Measurements from ENCODE around the gene NDUFAB1. TPM values are rescaled to one million over a fixed set of nuclear protein-coding genes. Genes with fewer than 3 reads are reported as not detected.
"Not testable (repeated sequence)": the region's sequence is repeated elsewhere in the genome, so short reads cannot be mapped to it uniquely, and the experiment has no call there.

Gene NDUFAB1
- total RNA-seq (2014; rRNA removed; shearing (Covaris generic); ENCODE audit: low replicate concordance): 147 and 186 TPM in 2 replicates

GRCh38 chr16:23595951-23596720 is at the start of gene NDUFAB1:
Gene NDUFAB1, minus strand, starts transcription at chr16:23596316. Its CDS starts 26 bp downstream, at chr16:23596290.
- in situ Hi-C loops (cut with HindIII; ENCODE audit: low pct_unique_long_range_greater_than_20kb, low sequenced_read_pairs): no loop called here
- DNase-seq (ENCODE audit: low read depth): peak; percentile 88

DNA sequence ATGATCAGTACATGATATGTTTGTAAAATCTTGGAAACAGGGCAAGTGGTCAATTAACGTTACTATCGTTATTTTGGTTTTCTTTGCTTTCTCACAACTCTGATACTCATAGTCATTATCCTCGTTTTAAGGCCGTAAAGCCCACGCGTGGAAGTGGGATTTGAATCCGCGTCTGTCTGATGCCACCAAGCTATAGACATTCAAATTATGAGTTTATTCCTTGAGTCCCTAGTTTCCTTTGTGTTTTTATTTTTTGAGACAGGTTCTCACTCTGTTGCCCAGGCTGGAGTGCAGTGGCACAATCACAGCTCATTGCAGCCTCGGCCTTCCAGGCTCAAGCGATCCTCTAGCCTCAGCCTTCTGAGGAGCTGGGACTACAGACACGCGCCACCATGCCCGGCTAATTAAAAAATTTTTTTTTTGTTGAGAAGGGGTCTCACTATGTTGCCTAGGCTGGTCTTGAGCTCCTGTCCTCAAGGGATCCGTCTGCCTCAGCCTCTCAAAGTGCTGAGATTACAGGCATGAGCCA is 46.2 kb upstream of the NDUFAB1 start:
- DNase-seq (ENCODE audit: low read depth): no peak
- in situ Hi-C loops (cut with HindIII; ENCODE audit: low pct_unique_long_range_greater_than_20kb, low sequenced_read_pairs): no loop called here

DNA sequence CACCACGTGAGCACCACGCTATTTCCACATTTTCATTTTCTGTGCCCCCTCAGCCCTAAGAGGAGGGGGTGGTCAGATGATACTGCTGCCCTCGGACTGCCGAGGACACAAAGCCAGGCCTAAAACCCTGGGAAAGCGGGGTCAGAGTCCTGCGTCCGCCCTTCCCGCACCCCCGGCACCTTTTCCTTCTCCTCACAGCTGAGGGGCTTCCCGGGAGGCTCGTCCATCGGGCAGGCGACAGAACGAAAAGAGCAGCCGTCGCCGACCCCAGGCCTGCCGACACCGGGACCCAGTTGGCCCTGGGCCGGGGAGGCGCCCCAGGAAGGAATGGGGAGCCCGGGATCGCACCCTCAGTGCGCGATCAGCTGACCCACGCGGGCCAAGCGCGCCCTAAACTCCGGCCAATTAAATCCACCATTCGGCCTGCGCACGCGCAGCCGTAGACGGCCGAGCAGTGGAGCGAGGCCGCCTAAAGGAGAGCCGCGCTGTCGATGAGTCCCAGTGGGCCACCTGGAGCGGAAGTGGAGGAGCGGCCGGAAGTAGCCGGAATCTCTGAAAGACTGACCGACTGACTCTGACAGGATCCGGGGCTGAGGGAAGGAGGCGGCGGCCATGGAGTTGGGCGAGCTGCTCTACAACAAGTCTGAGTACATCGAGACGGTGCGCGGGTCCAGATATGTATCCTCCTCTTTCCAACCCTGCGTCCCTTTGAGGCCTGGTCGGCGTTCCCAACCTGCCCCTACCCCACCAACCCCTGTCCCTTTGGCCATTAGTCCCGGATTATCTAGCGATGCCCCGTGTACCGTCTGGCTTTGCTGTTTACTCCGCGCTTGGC is 45.0 kb upstream of the NDUFAB1 start, which contains the start of the genes DCTN5 and PALB2:
TSS of gene DCTN5 (plus strand) at position 536 of the 835 bp plus-strand sequence. CDS start at position 613, 77 bp downstream.
TSS of gene PALB2 (minus strand) at position 380 of the 835 bp plus-strand sequence. CDS start at position 227, 153 bp downstream.
- in situ Hi-C loops (cut with HindIII; ENCODE audit: low pct_unique_long_range_greater_than_20kb, low sequenced_read_pairs): no loop called here
- DNase-seq (ENCODE audit: low read depth): peak; percentile 87

GRCh38 chr16:23640615-23640930 is 44.5 kb upstream of the NDUFAB1 start:
- in situ Hi-C loops (cut with HindIII; ENCODE audit: low pct_unique_long_range_greater_than_20kb, low sequenced_read_pairs): no loop called here
- no peak for DNase-seq (ENCODE audit: low read depth)

DNA sequence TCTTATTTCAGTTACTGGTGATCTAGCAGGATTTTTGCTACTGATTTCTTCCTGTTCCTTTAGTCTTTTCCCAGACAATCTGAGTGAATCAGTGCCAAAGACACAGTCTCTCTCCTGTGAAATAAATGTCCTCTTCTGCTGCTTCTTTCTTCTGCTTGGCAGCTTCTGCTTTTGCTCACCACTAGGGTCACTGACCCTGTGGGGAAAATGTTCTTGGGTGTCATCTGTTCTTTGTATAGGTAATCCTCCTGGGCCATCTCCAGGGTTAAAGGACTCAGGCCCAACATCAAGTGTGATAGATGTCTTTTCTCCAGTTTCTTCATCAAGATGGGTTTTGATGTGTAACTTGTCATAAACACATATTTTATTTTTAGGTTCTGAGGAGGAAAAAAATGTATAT is 39.8 kb upstream of the NDUFAB1 start:
- no peak for DNase-seq (ENCODE audit: low read depth)
- in situ Hi-C loops (cut with HindIII; ENCODE audit: low pct_unique_long_range_greater_than_20kb, low sequenced_read_pairs): no loop called here

- in situ Hi-C loops (cut with HindIII; ENCODE audit: low pct_unique_long_range_greater_than_20kb, low sequenced_read_pairs): no loop called here
- DNase-seq (ENCODE audit: low read depth): no peak
Observed at GRCh38 chr16:23634461-23635036, 38.4 kb upstream of the NDUFAB1 start.

DNA sequence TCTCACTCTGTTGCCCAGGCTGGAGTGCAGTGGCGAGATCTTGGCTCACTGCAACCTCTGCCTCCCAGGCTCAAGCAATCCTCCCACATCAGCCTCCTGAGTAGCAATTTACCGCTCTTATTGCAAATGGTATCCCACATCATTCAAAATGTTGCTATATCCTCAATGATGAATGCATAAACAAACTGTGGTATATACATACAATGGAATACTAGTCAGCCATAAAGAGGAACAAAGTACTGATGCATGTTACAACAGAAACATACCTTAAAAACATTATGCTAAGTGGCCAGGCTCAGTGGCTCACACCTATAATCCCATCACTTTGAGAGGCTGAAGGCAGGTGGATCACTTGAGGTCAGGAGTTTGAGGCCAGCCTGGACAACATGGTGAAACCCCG is 35.8 kb upstream of the NDUFAB1 start:
- DNase-seq (ENCODE audit: low read depth); in situ Hi-C loops (cut with HindIII; ENCODE audit: low pct_unique_long_range_greater_than_20kb, low sequenced_read_pairs): not testable (repeated sequence)

DNA sequence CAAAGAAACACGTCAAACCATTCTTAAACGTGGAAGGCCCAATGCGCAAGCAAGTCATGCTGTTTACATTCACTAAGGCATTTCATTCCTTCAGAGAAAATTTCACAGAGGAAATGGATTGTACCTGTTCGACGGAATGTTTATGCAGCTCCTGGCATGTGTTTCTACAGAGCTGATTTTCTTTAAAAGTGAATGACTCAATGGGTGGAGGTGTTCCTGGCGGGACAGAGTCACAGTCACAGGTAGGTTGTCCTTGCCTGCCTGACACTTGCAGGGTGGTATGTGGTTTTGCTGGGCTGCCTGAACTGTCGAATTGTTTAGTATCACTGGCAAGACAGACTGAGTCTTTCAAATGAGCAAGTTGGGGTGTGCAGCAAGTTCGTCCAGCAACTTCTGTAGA is 33.4 kb upstream of the NDUFAB1 start:
- in situ Hi-C loops (cut with HindIII; ENCODE audit: low pct_unique_long_range_greater_than_20kb, low sequenced_read_pairs): no loop called here
- no peak for DNase-seq (ENCODE audit: low read depth)

- in situ Hi-C loops (cut with HindIII; ENCODE audit: low pct_unique_long_range_greater_than_20kb, low sequenced_read_pairs): no loop called here
- DNase-seq (ENCODE audit: low read depth): no peak
Observed at GRCh38 chr16:23624092-23624491, 28.0 kb upstream of the NDUFAB1 start.

DNA sequence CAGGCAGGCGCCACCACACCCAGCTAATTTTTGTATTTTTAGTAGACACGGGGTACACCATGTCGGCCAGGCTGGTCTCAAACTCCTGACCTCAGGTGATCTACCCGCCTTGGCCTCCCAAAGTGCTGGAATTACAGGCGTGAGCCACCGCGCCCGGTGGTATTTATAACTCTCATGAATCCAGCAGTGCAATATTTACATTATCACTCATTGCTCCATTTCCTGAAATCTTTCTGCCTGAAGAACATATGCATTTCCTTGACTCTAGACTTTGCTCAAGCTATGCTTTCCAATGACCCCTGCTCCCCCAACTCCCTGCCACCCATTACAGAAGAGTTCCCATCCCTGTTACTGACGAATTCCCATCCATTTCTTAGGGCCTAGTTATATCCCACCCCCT is 19.7 kb upstream of the NDUFAB1 start:
- no peak for DNase-seq (ENCODE audit: low read depth)
- in situ Hi-C loops (cut with HindIII; ENCODE audit: low pct_unique_long_range_greater_than_20kb, low sequenced_read_pairs): no loop called here

- peak; percentile 64 for DNase-seq (ENCODE audit: low read depth)
- in situ Hi-C loops (cut with HindIII; ENCODE audit: low pct_unique_long_range_greater_than_20kb, low sequenced_read_pairs): no loop called here
Observed at GRCh38 chr16:23611936-23612335, 15.8 kb upstream of the NDUFAB1 start.

DNA sequence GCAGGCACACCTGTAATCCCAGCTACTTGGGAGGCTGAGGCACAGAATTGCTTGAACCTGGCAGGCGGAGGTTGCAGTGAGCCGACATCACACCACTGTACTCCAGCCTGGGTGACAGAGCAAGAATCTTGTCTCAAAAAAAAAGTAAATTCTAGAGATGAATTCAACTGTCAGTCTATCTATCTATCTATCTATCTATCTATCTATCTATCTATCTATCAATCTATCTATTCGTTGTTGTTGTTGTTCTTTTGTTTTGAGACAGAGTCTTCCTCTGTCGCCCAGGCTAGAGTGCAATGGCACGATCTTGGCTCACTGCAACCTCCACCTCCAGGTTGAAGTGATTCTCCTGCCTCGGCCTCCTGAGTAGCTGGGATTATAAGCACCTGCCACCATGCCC is 14.8 kb upstream of the NDUFAB1 start:
- DNase-seq (ENCODE audit: low read depth); in situ Hi-C loops (cut with HindIII; ENCODE audit: low pct_unique_long_range_greater_than_20kb, low sequenced_read_pairs): not testable (repeated sequence)

- DNase-seq (ENCODE audit: low read depth): no peak
- in situ Hi-C loops (cut with HindIII; ENCODE audit: low pct_unique_long_range_greater_than_20kb, low sequenced_read_pairs): no loop called here
Observed at GRCh38 chr16:23609929-23610328, 13.8 kb upstream of the NDUFAB1 start.

- in situ Hi-C loops (cut with HindIII; ENCODE audit: low pct_unique_long_range_greater_than_20kb, low sequenced_read_pairs): no loop called here
- peak; percentile 53 for DNase-seq (ENCODE audit: low read depth)
Observed at GRCh38 chr16:23608194-23608593, 12.1 kb upstream of the NDUFAB1 start.

GRCh38 chr16:23607726-23608125 is 11.6 kb upstream of the NDUFAB1 start:
- no peak for DNase-seq (ENCODE audit: low read depth)
- in situ Hi-C loops (cut with HindIII; ENCODE audit: low pct_unique_long_range_greater_than_20kb, low sequenced_read_pairs): no loop called here

DNA sequence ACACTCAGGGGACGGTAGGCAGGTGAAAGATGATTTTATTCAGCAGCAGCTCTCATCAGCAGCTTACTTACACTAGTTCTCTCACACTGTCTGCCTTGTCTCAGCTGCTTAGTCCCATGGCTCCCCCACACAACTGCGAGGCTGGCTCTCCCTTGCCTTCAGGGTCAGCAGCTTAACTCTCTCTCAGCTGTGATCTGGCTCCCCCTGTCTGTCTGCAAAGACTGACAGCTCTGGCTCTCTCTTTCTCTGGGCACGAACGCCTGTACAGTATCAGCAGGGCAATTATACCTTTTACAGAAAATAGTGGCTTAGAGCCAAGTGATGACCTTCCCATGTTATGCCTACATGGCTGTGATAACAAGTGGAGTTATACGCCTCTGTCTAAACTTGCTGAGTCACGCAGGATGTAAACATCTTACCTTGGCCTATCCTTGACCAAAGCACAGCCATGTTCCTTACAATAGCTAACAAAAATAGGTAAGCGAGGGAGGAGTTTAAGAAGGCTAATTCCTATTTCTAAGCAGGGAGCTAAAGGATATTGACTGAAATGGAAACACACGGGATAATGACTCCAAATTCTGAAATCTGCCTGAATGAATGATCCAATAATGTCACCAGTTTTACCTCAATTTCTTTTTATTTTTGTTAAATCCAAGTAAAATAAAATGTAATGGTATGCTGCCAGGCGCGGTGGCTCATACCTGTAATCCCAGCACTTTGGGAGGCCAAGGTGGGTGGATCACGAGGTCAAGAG is 1.1 kb upstream of the NDUFAB1 start:
- peak; percentile 64 for DNase-seq (ENCODE audit: low read depth)
- in situ Hi-C loops (cut with HindIII; ENCODE audit: low pct_unique_long_range_greater_than_20kb, low sequenced_read_pairs): no loop called here

- in situ Hi-C loops (cut with HindIII; ENCODE audit: low pct_unique_long_range_greater_than_20kb, low sequenced_read_pairs): no loop called here
- peak; percentile 24 for DNase-seq (ENCODE audit: low read depth)
Observed at GRCh38 chr16:23595246-23595950, 718 bp downstream of the NDUFAB1 start.
